Erythroblast (primary cell): ENCODE data around the gene TAS2R1.

Experiments used
- GATA1 ChIP-seq: IDR thresholded peaks from 2 replicates; pipeline ENCODE4 v1.6.1; 2011; ENCODE audit warnings: low read depth, mild to moderate bottlenecking, control low read depth, low read length, moderate library complexity
- POLR2A ChIP-seq: IDR thresholded peaks from 2 replicates; pipeline ENCODE4 v1.6.1; 2011; ENCODE audit warnings: mild to moderate bottlenecking, low read length

- no peak for TF ChIP-seq GATA1
- no peak for TF ChIP-seq POLR2A
These were observed 22.1 kb downstream of the TAS2R1 start for GRCh38 chr5:9608093-9608492.
